Measurements from ENCODE around the gene SND1. TPM values are rescaled to one million over a fixed set of nuclear protein-coding genes. Genes with fewer than 3 reads are reported as not detected.

SND1 gene
- total RNA-seq, 2 donors from 2014 or later = 146 to 155 TPM

DNA sequence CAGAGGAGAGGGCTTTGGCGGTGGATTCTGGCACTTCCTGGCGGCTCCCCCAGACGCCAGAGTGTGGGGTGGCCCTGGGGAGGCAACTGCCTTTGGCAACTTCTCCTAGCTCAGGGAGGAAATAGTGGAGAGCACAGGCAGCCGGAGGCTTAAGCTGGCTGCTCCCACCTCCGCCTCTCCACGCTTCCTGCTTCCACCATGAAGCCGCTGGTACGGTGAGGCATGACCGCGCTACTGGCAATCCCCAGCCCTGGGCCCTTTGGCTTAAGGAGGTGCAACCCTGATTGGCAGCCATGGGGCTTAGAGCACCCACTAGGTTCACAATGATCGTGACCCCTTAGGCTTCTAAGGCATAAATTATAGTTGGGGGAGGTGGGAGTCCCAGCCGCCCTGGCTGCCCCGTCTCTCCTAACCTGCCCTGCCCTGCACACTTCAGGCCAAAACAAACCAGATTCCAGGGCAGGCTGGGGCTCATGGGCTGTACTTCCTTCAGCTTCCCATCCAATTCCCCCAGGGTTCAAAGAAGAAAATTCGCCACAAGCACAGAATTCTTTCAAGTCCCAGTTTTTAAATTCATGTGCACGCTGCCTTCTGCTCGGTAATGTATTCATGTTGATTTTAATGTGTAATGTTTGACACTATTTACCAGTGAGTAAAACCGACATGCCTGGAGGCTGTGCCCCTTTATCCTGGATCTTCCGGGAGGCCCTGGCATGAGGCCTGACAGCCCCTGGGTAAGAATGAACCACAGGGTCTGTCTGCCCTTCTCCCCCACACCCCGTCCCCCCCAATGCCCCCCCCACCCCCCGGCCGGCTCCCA is 469.9 kb downstream of the SND1 start:
- Histone ChIP-seq H3K27me3 (no peaks in the 10 kb centered on the region), H3K4me3 (no peak overlapping the region), H3K9me3 (no peaks in the 10 kb centered on the region), H3K36me3 (replicated peaks in 1 of 2; ENCODE audit: insufficient read depth in 1 of 2, low read depth in 2 of 2) (no peaks in the 10 kb centered on the region), H3K27ac (no peak overlapping the region), H3K4me1 (no peaks in the 10 kb centered on the region)
- TF ChIP-seq, protein P1, sequence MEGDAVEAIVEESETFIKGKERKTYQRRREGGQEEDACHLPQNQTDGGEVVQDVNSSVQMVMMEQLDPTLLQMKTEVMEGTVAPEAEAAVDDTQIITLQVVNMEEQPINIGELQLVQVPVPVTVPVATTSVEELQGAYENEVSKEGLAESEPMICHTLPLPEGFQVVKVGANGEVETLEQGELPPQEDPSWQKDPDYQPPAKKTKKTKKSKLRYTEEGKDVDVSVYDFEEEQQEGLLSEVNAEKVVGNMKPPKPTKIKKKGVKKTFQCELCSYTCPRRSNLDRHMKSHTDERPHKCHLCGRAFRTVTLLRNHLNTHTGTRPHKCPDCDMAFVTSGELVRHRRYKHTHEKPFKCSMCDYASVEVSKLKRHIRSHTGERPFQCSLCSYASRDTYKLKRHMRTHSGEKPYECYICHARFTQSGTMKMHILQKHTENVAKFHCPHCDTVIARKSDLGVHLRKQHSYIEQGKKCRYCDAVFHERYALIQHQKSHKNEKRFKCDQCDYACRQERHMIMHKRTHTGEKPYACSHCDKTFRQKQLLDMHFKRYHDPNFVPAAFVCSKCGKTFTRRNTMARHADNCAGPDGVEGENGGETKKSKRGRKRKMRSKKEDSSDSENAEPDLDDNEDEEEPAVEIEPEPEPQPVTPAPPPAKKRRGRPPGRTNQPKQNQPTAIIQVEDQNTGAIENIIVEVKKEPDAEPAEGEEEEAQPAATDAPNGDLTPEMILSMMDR (IDR thresholded peaks at IDR 0.05) = no peak
- TF ChIP-seq POLR2A (IDR thresholded peaks at IDR 0.05) = no peak
- DNase-seq (no peak), ATAC-seq (peak; percentile 24)
- intact Hi-C loops (cut with DNase I) = no loop called here
- 80 to 85% methylated on average over 21 of the region's 21 CpGs for WGBS, 2 donors

DNA sequence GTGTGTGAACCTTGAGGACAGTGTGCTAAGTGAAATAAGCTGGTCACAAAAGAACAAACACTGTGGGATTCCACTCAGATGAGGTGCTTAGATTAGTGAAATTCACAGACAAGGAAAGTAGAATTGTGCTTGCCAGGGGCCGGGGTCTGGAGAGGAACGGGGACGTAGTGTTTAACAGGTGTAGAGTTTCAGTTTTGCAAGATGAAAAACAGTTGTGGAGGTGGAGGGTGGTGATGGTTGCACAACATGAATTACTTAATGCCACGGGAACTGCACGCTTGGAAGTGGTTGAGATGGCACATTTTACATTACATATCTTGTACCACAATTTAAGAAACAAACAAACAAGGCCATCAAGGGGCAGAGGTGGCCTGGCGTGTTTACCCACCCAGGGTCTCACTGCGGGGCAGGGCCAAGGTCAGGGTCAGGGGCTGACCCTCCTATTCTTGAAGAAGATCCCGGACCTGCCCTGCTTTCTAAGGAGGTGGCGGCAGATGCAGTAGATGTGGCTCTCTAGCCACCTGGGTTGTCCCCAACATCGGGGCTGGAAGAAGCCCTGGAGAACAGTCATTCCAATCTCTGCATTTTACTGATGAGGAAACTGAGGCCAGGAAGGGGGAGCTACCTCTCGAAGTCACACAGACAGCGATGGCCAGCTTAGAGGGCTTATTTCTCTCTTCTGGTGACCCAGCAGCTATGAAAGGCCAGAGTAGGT is 470.7 kb downstream of the SND1 start:
- TF ChIP-seq POLR2A (IDR thresholded peaks at IDR 0.05) = no peak
- TF ChIP-seq, protein P1 (IDR thresholded peaks at IDR 0.05) = no peak
- intact Hi-C loops (cut with DNase I) = no loop called here
- H3K36me3 ChIP-seq (replicated peaks in 1 of 2; ENCODE audit: insufficient read depth in 1 of 2, low read depth in 2 of 2) = no peaks in the 10 kb centered on the region
- H3K27ac ChIP-seq = no peak overlapping the region
- 73 to 78% methylated on average over 12 of the region's 12 CpGs for WGBS, 2 donors
- no peaks in the 10 kb centered on the region for H3K9me3 ChIP-seq
- H3K4me1 ChIP-seq = no peaks in the 10 kb centered on the region
- no peak for ATAC-seq
- H3K27me3 ChIP-seq = no peaks in the 10 kb centered on the region
- no peak overlapping the region for H3K4me3 ChIP-seq
- no peak for DNase-seq

DNA sequence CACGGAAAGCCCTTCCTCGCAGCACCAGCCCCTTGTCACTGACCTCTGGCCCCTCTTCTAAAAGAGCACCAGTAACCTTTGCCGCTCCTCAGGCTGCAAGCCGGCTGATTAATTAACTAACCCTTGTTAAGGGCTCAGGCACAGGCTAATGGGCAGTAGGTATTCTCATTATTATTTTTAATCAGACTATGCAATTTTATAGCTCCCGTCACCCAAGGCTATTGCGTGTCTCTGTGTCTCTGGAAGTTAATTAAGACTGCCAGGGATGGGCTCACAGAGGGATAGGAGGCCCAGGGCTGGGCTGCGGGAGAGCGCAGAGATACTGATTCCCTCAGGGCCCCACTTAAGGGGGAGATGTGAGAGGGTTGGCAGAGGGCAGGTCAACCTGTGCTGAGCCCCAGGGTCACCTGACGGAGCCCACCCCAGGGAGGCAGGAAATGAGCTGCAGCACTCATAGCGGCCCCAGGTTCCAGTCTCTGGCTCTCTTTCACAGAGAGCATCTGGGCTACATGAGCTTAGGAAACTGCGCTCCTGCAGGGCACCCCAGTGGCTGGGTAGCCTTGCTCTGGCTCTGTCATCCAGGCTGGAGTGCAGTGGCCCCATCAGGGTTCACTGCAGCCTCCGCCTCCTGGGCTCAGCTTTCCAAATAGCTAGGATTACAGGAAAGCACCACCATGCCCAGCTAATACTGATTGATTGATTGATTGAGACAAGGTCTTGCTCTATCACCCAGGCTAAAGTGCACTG is 471.5 kb downstream of the SND1 start:
- no peak for DNase-seq
- intact Hi-C loops (cut with DNase I) = no loop called here
- TF ChIP-seq, protein P1 (IDR thresholded peaks at IDR 0.05) = no peak
- TF ChIP-seq POLR2A (IDR thresholded peaks at IDR 0.05) = no peak
- Histone ChIP-seq H3K36me3 (replicated peaks in 1 of 2; ENCODE audit: insufficient read depth in 1 of 2, low read depth in 2 of 2) (no peaks in the 10 kb centered on the region), H3K27ac (no peak overlapping the region), H3K4me1 (no peaks in the 10 kb centered on the region), H3K9me3 (no peaks in the 10 kb centered on the region), H3K4me3 (no peak overlapping the region), H3K27me3 (no peaks in the 10 kb centered on the region)
- no peak for ATAC-seq
- WGBS, 2 donors = 84 to 88% methylated on average over 12 of the region's 12 CpGs

DNA sequence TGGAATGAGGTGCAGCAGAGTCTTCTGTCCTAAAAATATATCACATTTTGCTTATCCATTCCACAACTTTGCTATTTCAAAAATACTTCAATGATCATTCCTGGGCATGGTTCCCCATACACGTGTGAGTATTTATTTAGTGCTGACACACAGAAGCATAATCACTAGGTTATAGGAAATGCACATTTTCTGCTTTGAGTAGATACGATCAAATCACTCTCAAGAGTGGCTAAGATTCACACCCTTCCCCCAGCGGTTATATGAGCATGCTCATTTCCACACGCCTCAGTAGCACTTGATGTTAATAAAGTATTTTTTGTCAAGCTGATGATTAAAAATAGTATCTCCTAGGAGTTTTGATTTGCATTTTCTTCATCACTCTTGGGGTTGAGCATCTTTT is 472.8 kb downstream of the SND1 start:
- no peaks in the 10 kb centered on the region for H3K36me3 ChIP-seq (replicated peaks in 1 of 2; ENCODE audit: insufficient read depth in 1 of 2, low read depth in 2 of 2)
- H3K4me3 ChIP-seq = no peak overlapping the region
- ATAC-seq = no peak
- no peaks in the 10 kb centered on the region for H3K9me3 ChIP-seq
- 49 to 63% methylated on average over 4 of the region's 4 CpGs for WGBS, 2 donors
- intact Hi-C loops (cut with DNase I) = no loop called here
- DNase-seq = no peak
- H3K27ac ChIP-seq = no peak overlapping the region
- H3K27me3 ChIP-seq = no peaks in the 10 kb centered on the region
- H3K4me1 ChIP-seq = no peaks in the 10 kb centered on the region
- TF ChIP-seq, protein P1 (IDR thresholded peaks at IDR 0.05) = no peak
- TF ChIP-seq POLR2A (IDR thresholded peaks at IDR 0.05) = no peak

All from body of pancreas (tissue), 4 donors.